Lung (tissue), 12 donors: ENCODE results near the gene PDE9A. TPM values are rescaled to one million over a fixed set of nuclear protein-coding genes. Genes with fewer than 3 reads are reported as not detected.

Experiments used
- ATAC-seq: fragments of 200-7000 bp; cut with Tn5 transposase; one replicate; pipeline ENCODE4 v1.9.1; 2020; ENCODE audit warnings: moderate number of reproducible peaks; ENCODE audit not compliant: insufficient read depth, low FRiP score
- DNase-seq, 3 donors: peaks; one replicate each; pipeline ENCODE4 v3.0.0-alpha.2; 2013 to 2017
- H3K27ac ChIP-seq, 2 donors: one replicate each; pipeline ENCODE4 v1.5.1; 2013; ENCODE audit warnings: mild to moderate bottlenecking in 2 of 2, moderate library complexity in 2 of 2, control low read depth in 1 of 2, inconsistent platforms in 1 of 2, low read depth in 1 of 2, low read length in 1 of 2
- H3K27me3 ChIP-seq, 3 donors: one replicate each; pipeline ENCODE4 v1.5.1; 2013; ENCODE audit warnings: low read length in 2 of 3; ENCODE audit not compliant: control insufficient read depth in 3 of 3, insufficient read depth in 3 of 3
- H3K36me3 ChIP-seq, 4 donors: one replicate each; pipeline ENCODE4 v1.5.1; 2013; ENCODE audit warnings: low read length in 4 of 4, mild to moderate bottlenecking in 1 of 4, moderate library complexity in 1 of 4; ENCODE audit not compliant: control insufficient read depth in 4 of 4, insufficient read depth in 4 of 4
- H3K4me1 ChIP-seq, 5 donors: one replicate each; pipeline ENCODE4 v1.5.1; 2013; ENCODE audit warnings: low read length in 5 of 5, mild to moderate bottlenecking in 2 of 5, moderate library complexity in 1 of 5; ENCODE audit not compliant: control insufficient read depth in 5 of 5, insufficient read depth in 5 of 5
- H3K4me3 ChIP-seq: one replicate; pipeline ENCODE4 v1.5.1; 2013; ENCODE audit warnings: mild to moderate bottlenecking, control low read depth, moderate library complexity
- H3K9ac ChIP-seq, 2 donors: one replicate each; pipeline ENCODE4 v1.5.1; 2013; ENCODE audit warnings: low read length in 2 of 2, control low read depth in 1 of 2; ENCODE audit not compliant: insufficient read depth in 1 of 2
- H3K9me3 ChIP-seq, 4 donors: one replicate each; pipeline ENCODE4 v1.5.1; 2013; ENCODE audit warnings: low read length in 3 of 4, mild to moderate bottlenecking in 1 of 4, moderate library complexity in 1 of 4; ENCODE audit not compliant: control insufficient read depth in 4 of 4, insufficient read depth in 3 of 4
- WGBS, 2 donors: extraction: QIAGEN DNeasy Blood & Tissue Kit; methylation state at CpG; one replicate each; pipeline ENCODE4 v1.1.7; 2013; 5-methylcytosine and 5-hydroxymethylcytosine counted together
- polyA plus RNA-seq, 2 donors: library from polyadenylated mRNA; stranded (reverse); fragments of 200-250 nt; gene quantifications; one replicate each; pipeline ENCODE4 v1.2.1, GENCODE V29; 2013
- total RNA-seq, 2 donors: library from RNA; depleted of rRNA in 1 of 2; stranded (reverse); fragments of >200 nt in 1 of 2; gene quantifications; one replicate each; pipeline ENCODE4 v1.2.1, GENCODE V29; 2014 to 2021
- TF ChIP-seq, protein P1 (sequence below): IDR thresholded peaks from 2 replicates; pipeline ENCODE4 v1.5.1; 2012; ENCODE audit warnings: mild to moderate bottlenecking; ENCODE audit errors: control extremely low read depth, extremely low read depth
- donor health status: control.
- donor health status: control.
- donor health status: Bipolar disorder and iron deficiency.
- donor health status: healthy.
- donor health status: DM: yes; HTN: yes; CAD: no.

PDE9A gene
- total and polyA plus RNA-seq, 4 donors = 5.3 to 17.0 (median 6.9) TPM

DNA sequence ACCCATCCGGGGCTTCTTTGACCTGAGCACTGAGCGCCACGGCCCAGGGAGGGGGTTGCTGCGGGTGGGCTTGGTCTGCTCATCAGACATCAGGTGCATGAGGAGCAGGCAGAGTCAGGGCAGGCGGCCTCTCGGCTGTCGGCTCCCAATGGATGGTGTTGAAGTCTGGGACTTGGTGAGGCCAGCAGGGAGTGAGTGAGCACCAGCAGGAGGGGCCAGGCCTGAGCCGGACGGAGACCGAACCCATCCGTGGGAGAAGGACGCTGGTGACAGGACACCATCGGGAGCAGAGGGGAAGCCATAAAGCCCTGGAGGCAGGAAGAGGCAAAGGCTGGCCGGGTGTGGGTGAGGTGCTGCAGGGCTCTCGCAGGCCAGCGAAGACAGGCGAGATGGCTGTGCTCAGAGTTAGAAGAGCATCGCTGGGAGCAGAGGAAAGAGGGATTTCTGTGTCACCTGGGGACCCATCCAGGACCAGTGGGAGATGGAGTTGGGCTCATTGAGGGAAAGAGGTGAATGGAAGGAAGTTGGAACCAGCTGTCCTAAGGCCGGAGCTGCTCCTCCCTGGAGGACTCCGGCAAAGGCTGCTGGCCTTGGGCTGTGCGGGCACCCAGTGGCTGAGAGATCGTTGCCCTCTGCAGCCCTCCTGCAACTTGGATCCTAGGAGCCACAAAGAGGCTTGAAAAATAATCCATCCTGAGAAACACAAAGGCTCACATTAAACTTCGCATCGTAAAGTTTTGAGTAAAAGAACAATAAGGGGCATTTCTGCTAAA, 49.9 kb downstream of the PDE9A start:
- TF ChIP-seq, protein P1, sequence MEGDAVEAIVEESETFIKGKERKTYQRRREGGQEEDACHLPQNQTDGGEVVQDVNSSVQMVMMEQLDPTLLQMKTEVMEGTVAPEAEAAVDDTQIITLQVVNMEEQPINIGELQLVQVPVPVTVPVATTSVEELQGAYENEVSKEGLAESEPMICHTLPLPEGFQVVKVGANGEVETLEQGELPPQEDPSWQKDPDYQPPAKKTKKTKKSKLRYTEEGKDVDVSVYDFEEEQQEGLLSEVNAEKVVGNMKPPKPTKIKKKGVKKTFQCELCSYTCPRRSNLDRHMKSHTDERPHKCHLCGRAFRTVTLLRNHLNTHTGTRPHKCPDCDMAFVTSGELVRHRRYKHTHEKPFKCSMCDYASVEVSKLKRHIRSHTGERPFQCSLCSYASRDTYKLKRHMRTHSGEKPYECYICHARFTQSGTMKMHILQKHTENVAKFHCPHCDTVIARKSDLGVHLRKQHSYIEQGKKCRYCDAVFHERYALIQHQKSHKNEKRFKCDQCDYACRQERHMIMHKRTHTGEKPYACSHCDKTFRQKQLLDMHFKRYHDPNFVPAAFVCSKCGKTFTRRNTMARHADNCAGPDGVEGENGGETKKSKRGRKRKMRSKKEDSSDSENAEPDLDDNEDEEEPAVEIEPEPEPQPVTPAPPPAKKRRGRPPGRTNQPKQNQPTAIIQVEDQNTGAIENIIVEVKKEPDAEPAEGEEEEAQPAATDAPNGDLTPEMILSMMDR = no peak
- Histone ChIP-seq H3K4me1 (no peaks in the 10 kb centered on the region), H3K27ac (no peak overlapping the region), H3K9me3 (no peaks in the 10 kb centered on the region), H3K36me3 (peaks cover 0 to 5% (median 0%) of the 10 kb centered on the region in 4 donors), H3K4me3 (no peak overlapping the region), H3K27me3 (no peaks in the 10 kb centered on the region), H3K9ac (no peak overlapping the region)
- no peak for ATAC-seq
- 96 to 97% methylated on average over 24 of the region's 24 CpGs for WGBS, 2 donors
- no peak for DNase-seq

DNA sequence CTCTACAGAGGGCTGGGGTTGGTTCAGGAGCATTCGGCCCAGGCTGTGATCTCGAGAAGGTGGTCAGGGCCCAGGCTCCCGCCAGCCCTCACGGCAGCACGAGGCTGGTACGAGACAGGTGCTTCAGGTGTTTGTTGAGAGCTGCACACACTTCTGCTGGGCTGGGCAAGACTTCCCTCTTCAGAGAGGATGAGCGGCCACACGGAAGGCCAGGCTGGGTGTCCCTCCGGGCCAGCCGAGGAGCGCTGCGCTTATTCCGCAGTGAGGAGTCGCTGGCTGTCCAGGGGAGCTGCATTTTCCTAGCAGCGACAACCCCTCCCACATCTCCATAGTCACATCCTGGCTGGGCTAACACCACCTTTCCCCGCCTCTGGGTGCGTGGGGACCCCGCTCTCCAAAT, 50.5 kb downstream of the PDE9A start:
- no peak for DNase-seq
- H3K9ac ChIP-seq = no peak overlapping the region
- H3K36me3 ChIP-seq = peaks cover 0 to 5% (median 0%) of the 10 kb centered on the region in 4 donors
- ATAC-seq = no peak
- H3K9me3 ChIP-seq = no peaks in the 10 kb centered on the region
- H3K4me3 ChIP-seq = no peak overlapping the region
- H3K27me3 ChIP-seq = no peaks in the 10 kb centered on the region
- H3K27ac ChIP-seq = no peak overlapping the region
- 92 to 94% methylated on average over 18 of the region's 18 CpGs for WGBS, 2 donors
- TF ChIP-seq, protein P1 = no peak
- H3K4me1 ChIP-seq = no peaks in the 10 kb centered on the region

DNA sequence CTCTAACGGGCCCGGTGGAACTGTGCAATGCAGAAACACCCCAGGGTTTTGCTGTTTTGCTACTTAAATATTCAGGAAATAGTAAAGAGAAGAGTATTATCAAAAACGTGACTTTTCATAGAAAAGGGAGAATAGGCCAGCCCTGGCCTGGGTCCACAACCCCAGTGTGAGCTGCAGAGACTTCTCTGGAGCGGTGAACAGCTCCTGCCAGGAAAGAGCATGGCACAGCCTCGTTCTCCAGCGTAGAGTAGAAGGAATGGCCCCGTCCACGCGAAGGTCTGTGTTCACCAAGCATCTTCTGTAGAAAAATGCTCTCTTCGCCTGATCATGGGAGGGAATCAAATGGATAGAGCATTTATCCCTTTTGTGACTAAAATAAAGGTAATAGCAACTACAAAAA, 51.4 kb downstream of the PDE9A start:
- H3K27me3 ChIP-seq = no peaks in the 10 kb centered on the region
- no peaks in the 10 kb centered on the region for H3K4me1 ChIP-seq
- ATAC-seq = no peak
- TF ChIP-seq, protein P1 = no peak
- no peaks in the 10 kb centered on the region for H3K9me3 ChIP-seq
- no peak overlapping the region for H3K4me3 ChIP-seq
- DNase-seq = no peak
- peaks cover 0 to 4% (median 0%) of the 10 kb centered on the region in 4 donors for H3K36me3 ChIP-seq
- H3K9ac ChIP-seq = no peak overlapping the region
- 78 to 88% methylated on average over 10 of the region's 10 CpGs for WGBS, 2 donors
- H3K27ac ChIP-seq = no peak overlapping the region

DNA sequence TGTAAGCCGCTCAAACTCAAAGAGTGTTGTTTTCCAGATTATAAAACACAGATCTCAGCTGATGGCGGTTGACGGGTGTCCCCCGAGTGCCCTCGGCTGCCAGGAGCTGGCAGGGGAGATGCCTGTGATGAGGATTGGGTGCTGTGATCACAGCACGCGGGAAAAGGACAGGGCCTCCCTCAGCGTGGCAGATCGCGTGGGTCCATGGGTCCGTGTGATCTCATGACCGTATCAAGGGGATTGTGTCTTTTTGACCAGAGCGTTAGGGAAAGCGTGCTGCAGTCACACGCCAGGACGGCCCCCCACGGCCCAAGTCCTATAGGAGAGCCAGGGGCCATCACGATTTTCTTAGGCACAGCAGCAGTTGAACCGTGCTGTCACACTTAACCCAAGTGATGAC, 51.9 kb downstream of the PDE9A start:
- H3K27ac ChIP-seq = no peak overlapping the region
- WGBS, 2 donors = 96 to 97% methylated on average over 19 of the region's 19 CpGs
- no peak for DNase-seq
- H3K36me3 ChIP-seq = peaks cover 0 to 2% (median 0%) of the 10 kb centered on the region in 4 donors
- no peak for ATAC-seq
- TF ChIP-seq, protein P1 = no peak
- H3K4me1 ChIP-seq = no peaks in the 10 kb centered on the region
- no peak overlapping the region for H3K4me3 ChIP-seq
- no peaks in the 10 kb centered on the region for H3K9me3 ChIP-seq
- no peak overlapping the region for H3K9ac ChIP-seq
- H3K27me3 ChIP-seq = no peaks in the 10 kb centered on the region
